ENCODE measurements around the gene CUEDC1.
A peak's percentile ranks its signal among the peaks of the same experiment; 100 is the strongest.

The CUEDC1 gene

DNA sequence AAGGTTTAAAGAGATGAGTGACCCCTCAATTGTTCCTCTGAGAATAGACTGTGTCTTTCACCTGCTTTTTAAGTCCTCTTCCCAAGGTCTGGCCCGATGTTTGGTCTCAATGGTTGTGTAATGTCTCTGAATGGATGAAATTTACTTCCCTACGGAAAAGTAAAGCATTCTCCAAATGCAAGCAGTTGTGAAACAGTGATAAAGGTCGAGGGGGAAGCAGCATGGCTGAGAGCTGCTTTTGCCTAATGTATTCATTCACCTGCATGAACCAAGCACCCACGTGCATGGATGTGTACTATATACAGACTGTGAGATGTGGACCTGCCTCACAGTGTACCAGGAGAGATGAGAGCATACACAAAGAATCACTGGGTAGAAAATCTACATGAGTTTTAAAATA, 116.8 kb downstream of the CUEDC1 start:
- DNase-seq (ENCODE audit: low read depth, low spot score) = no peak

DNA sequence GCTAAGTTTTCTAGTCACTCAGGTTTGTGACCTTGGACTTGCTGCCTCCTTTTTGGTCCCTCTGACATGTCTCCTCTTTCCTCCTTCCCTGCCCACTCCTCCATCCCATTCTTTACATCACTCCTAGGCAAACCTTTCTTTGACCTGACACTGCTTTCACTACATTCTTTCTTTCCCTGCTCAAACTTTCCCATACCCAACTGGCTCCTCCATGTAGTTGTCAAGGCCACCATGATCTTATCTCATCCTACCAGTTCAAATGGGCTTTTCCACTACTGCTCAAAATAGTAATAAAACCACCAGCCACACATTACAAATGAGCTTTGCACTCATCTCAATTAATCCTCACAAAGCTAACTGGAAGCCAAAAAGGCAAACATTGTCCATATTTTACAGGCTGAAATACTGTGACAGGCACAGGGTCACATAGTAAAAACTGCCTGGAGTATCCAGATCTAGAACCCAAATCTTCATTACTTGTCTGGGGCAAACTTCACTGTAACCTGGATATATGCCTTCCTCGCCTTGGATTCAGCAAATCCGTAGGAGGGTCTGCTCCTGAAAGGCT, 119.8 kb downstream of the CUEDC1 start:
- DNase-seq (ENCODE audit: low read depth, low spot score) = no peak

DNA sequence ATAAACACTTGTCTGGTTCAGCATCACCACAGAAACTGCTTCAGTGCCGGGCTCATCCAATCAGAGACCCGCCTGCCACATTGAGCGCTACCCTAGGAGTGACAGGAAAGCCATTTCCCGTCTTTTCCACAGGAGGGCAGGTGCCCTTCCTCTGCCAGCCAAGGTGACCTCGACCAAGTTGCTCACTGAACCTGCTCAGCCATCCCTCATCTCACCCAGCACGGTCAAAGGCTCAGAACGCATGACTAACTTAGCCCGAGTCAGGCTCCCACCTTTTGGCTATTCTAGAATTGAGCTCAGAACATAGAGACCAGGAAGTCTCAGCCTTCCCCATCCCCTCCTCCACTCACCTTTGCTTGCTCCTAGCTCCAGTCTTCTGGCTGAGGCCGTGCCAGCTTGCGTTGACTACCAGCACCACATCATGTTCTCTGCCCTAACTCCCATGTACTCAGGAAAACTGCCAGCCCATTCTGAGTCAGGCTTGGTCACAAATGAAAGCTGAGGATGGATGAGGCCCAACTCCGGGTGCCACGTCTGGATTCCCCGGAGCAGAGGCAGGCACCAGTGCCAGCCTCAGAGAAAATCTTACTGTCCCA, 121.0 kb downstream of the CUEDC1 start:
- no peak for DNase-seq (ENCODE audit: low read depth, low spot score)

DNA sequence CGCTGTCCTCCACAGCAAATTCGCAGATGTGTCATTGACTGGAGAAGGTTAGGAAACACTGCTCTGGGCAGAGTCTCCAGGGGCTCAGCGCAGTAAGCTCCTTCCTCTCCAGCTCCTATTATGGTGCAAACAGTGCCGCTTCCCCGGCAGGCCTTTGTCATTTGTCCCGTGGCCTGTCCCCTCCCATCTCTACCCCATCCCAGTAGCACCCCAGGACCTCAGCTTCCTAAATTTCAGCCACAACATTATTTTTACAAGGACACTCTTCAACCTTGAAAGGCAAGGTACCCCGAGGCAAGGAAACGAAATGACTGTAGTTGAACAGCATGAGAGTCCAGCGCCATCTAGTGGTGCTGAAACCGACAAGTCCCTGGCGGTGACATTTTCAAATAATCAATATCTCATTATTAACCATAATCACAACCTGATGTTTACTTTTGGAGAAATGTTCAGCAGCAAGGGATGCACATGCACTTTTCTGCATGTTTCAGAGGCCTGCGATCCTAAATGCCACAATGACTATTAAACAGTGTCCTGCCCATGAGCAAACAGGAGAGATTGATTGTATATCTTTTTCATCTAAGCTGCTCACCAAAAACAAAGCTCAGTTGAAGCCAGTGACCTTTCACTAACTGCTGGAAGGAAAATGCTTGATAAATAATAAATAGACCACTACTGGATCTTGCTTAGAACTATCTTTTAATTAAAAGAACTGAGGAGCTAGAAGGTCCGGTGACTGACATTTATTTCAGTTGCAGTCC, 121.9 kb downstream of the CUEDC1 start:
- DNase-seq (ENCODE audit: low read depth, low spot score) = peak; percentile 69

DNA sequence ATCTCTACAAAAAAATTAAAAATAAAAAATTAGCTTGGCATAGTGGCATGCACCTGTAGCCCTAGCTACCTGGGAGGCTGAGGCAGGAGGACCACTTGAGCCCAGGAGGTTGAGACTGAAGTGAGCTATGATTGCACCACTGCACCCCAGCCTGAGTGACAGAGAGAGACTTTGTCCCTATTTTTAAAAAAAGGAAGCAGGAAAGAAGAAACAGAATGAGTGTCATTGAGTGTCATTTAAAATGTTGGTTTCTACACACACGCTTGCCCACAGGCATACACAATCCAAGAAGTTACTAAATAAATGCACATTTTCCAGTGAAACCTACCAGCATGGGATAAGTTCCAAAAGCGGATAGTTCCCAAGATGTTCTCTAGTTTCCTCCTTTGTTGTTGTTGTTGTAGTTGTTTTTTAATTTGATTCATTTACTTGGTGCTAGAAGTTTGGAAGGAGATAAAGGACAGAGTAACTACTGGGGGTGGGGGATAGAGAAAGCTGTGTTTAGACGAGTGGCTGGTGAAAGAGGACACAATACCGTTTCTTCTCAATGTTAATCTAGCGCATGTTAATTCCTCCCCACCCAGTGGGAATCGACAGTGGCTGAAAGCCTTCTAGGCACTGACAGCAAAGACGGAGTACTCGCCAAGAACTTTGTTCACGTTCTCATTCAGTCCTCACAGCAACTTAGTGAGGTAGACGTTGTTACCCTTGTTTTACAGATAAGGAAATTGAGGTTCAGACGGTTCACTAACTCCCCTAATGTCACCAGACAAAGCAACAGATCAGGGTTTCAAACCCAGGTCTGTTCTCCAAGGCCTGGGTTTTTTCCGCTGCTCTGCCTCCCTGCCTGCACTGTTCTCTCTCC, 122.7 kb downstream of the CUEDC1 start:
- no peak for DNase-seq (ENCODE audit: low read depth, low spot score)

DNA sequence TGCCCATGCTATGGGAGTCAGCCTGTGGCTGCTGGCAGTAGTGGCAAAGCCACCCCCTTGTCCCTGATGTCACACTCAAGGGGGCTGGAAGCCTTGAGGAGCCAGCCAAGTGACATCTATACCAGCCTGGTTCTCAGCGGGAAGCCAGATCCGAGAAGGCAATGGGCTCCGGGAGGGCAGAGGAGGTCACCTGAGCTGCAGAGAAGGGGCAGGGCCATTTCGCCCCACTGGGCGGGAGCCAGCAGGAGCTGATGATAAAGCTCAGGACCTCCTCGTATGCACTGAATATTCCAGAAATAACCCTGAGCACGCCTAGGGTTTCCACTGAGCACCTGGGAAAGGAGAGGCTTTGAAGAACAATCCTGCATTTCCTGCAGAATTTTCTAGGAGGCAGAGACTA, 124.3 kb downstream of the CUEDC1 start:
- DNase-seq (ENCODE audit: low read depth, low spot score) = no peak

DNA sequence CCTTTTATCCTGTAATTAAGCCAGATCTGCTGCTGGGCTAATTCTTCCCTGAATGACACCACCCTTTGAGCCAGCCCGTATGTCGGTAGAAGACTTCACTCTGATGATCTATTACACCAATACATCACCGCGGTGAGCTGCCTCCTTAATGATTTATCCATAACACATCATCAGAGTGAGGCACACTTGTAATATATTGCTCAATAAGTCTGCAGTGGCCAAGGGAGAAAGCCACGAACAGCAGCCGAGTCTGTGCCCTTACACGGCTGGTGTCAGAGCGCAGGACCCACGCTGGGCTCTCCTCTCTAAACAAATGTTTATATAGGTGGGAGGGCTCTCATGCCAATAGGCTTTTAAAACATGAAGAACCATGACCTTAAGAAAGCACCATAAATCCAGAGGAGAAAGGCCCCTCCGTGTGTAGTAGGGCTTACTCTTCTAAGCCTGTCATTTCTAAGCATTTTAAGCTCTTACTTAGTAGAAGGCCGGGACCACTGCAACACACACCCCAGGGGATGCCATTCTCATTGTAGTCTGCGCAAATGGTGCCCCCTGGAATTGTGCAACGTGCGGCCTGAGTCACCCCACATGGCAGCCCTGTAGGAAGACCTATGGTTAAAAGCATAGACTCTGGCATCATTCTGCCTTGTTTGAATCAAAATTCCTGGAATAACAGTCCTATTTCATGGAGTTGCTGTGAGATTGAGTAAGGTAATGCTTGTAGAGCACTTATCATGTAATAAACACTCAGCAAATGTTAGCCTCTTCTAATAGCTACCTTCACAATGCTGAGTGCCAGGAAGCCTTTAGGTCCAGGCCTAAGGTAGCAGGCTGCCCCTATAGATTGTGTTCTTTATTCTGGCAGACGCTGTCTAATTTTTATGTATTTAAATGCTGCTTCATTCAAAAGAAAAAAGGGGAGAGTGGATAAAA, 131.5 kb downstream of the CUEDC1 start:
- no peak for DNase-seq (ENCODE audit: low read depth, low spot score)

DNA sequence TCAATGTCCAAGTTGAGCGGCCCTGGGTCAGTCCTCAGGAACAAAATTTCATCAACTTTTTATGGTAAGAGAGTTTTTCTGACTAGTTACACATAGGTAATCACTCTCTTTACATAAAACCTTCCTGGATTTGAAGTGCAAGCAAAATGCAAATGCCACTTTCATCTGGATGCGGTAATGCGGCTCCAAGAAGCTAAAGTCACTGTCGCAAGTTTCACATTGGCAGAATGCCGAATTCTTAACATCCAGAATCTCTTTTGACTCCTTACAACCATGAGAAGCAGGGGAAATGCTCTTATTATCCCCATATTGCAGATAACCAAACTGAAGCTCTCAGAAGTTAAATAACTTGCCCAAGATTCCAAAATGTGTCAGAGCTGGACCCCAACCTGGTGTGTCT, 135.3 kb downstream of the CUEDC1 start:
- no peak for DNase-seq (ENCODE audit: low read depth, low spot score)

DNA sequence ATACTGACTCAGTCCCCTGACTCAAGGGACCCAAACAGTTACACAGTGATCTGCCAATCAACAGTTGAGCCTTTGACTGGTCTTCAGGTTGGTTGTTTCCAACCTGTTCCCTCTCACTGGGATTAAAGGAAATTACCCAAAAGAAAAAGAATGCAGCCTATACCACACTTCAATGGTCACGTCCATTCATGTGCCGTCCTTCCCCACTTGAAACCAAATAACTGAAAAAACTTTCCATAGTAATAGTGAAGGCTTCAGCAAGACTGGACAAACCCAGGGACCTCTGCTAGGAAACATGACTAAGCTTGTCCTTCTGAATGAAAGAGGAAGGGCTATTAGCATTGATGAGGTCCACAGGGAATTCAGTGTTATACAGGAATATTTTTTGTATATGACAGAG, 135.9 kb downstream of the CUEDC1 start:
- DNase-seq (ENCODE audit: low read depth, low spot score) = no peak

DNA sequence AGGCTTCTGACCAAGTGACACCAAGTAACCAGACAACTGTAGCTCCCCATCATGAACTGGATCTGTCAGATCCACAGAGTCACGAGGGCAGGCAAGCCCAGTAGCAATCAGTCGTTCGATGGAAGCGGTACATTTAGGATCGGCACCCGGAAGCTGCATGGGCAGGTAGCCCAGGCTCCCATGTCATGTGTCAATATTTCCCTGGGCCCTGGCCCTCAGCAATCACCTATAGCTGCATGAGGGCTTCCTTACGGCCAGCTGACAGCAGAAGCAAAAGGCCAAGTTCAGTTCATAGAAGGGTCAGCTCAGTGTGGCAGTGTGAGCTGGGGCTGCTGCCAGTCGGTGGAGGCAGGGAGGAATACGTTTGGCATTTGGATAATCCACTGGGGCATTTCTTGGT, 137.1 kb downstream of the CUEDC1 start:
- no peak for DNase-seq (ENCODE audit: low read depth, low spot score)

DNA sequence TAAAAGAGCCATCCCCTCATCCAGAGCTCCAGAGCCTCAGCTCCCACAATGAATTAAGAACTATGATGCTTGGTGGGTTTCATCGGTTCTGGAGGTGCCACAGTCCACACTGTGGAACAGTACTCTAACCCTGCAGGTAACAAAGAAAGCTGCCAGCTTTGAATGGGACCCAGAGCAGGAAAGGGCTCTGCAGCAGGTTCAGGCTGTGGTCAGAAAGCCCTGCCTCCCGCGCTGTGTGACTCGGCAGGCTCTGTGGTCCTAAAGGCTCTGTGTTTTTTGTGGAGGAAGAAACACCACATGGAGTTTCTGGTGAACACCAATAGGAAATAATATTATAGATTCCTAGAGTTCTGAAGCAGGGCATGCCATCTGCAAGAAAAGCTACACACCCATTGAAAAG, 137.9 kb downstream of the CUEDC1 start:
- no peak for DNase-seq (ENCODE audit: low read depth, low spot score)

DNA sequence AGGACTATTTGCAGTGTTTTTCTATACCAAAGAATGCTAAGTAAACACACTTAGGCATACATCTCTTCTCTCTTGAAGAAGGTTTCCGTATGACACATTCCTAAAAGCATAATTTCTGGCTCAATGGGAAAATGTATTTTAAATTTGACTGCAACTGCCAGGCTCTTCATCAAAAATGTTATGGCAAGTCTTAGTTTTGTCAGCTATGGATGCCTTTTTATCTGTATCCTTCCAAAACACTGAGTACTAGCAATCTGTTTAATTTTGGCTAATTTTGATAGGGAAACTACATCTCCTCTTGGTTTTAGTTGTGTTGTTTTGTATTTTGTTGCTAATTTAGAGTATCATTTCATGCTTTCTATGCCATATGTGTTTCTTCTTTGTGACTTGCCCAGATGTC, 140.8 kb downstream of the CUEDC1 start:
- DNase-seq (ENCODE audit: low read depth, low spot score) = no peak

DNA sequence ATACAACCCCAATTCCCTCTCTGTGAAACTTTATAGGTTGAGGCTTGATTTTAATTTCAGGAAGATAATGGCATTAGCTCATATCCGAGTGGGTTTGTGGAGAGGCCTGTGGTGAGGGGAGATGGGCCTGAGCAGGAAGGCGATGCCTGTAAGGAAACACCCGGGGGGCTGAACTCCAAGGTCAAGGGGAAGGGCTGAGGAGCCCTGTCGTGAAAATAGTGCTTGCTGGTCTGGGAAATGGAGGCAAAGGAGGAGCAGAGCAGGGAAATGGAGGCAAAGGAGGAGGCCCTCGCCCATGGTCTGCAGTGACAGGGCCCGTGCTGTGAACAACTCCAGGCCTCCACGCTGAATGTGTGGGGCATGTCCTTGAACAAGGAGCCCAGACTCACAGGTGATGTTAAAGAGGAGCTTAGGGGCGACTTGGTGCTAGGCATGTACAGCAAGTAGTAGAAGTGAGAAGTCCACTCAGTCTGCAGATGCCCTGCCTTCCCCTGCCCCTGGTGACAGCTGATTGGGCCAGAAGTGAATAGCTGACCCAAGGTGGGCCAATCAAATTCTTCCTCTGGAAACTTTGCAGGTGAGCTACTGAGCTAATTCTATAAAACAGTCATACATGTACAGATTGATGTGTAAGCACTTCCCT, 143.5 kb downstream of the CUEDC1 start:
- DNase-seq (ENCODE audit: low read depth, low spot score) = no peak

Data from smooth muscle cell of the brain vasculature (primary cell).